Measurements from ENCODE around the gene SPSB1. TPM values are rescaled to one million over a fixed set of nuclear protein-coding genes. Genes with fewer than 3 reads are reported as not detected.

The SPSB1 gene
- total RNA-seq, 8 experiments from 2014 or later: 1.3 to 30.4 (median 3.9) TPM

- H3K4me3 ChIP-seq: no peak overlapping the region
- no peak overlapping the region for H3K27ac ChIP-seq
- no peak for ATAC-seq (replicated peaks in 6 of 8)
- 70 to 96% (median 83%) methylated on average over 1 to 24 of the region's 33 CpGs; no CpG with 5 or more reads in 3 of the 10 experiments for WGBS, 10 experiments
- in situ Hi-C loops (cut with MboI; ENCODE audit: low pct_unique_long_range_greater_than_20kb in 2 of 9, low sequenced_read_pairs in 9 of 9, unreplicated experiment in 9 of 9): loop anchor here in 7 of 9 experiments (10.0 to 25.0 kb wide), 2 partner anchors 225 to 232 kb away; no protein-coding TSS in a partner anchor
- H3K4me1 ChIP-seq (replicated peaks in 1 of 2): peaks cover 11 to 14% of the 10 kb centered on the region in 2 donors
Measured at GRCh38 chr1:9262096-9262986, 30.4 kb upstream of the SPSB1 start.

GRCh38 chr1:9263276-9263855 lies 29.3 kb upstream of the SPSB1 start:
- no peak overlapping the region for H3K27ac ChIP-seq
- WGBS, 10 experiments: 80 to 95% (median 86%) methylated on average over 2 to 11 of the region's 26 CpGs; no CpG with 5 or more reads in 3 of the 10 experiments
- H3K4me1 ChIP-seq (replicated peaks in 1 of 2): peaks cover 11 to 14% of the 10 kb centered on the region in 2 donors
- no peak overlapping the region for H3K4me3 ChIP-seq
- in situ Hi-C loops (cut with MboI; ENCODE audit: low pct_unique_long_range_greater_than_20kb in 2 of 9, low sequenced_read_pairs in 9 of 9, unreplicated experiment in 9 of 9): loop anchor here in 7 of 9 experiments (10.0 to 25.0 kb wide), 2 partner anchors 224 to 231 kb away; no protein-coding TSS in a partner anchor
- no peak for ATAC-seq (replicated peaks in 6 of 8)

DNA sequence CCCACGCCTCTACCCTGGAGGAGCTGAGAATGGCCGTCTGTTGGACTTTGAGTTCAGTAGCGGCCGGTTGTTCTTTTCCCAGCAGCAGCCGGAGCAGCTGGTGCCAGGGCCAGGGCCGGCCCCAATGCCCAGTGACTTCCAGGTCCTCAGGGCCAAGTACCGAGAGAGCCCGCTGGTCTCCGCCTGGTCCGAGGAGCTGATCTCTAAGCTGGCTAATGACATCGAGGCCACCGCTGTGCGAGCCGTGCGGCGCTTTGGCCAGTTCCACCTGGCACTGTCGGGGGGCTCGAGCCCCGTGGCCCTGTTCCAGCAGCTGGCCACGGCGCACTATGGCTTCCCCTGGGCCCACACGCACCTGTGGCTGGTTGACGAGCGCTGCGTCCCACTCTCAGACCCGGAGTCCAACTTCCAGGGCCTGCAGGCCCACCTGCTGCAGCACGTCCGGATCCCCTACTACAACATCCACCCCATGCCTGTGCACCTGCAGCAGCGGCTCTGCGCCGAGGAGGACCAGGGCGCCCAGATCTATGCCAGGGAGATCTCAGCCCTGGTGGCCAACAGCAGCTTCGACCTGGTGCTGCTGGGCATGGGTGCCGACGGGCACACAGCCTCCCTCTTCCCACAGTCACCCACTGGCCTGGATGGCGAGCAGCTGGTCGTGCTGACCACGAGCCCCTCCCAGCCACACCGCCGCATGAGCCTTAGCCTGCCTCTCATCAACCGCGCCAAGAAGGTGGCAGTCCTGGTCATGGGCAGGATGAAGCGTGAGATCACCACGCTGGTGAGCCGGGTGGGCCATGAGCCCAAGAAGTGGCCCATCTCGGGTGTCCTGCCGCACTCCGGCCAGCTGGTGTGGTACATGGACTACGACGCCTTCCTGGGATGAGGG lies 28.5 kb upstream of the SPSB1 start:
- in situ Hi-C loops (cut with MboI; ENCODE audit: low pct_unique_long_range_greater_than_20kb in 2 of 9, low sequenced_read_pairs in 9 of 9, unreplicated experiment in 9 of 9): loop anchor here in 7 of 9 experiments (10.0 to 25.0 kb wide), 2 partner anchors 223 to 231 kb away; no protein-coding TSS in a partner anchor
- Histone ChIP-seq H3K4me1 (replicated peaks in 1 of 2) (peaks cover 14 to 18% of the 10 kb centered on the region in 2 donors), H3K27ac (no peak overlapping the region), H3K4me3 (no peak overlapping the region)
- 91 to 100% (median 97%) methylated on average over 1 to 30 of the region's 50 CpGs; no CpG with 5 or more reads in 5 of the 10 experiments for WGBS, 10 experiments
- ATAC-seq (replicated peaks in 6 of 8): no peak

GRCh38 chr1:9265037-9265436 lies 27.7 kb upstream of the SPSB1 start:
- 73 to 100% (median 89%) methylated on average over 1 to 8 of the region's 10 CpGs; no CpG with 5 or more reads in 4 of the 10 experiments for WGBS, 10 experiments
- Histone ChIP-seq H3K4me3 (no peak overlapping the region), H3K4me1 (replicated peaks in 1 of 2) (peaks cover 22 to 27% of the 10 kb centered on the region in 2 donors), H3K27ac (no peak overlapping the region)
- in situ Hi-C loops (cut with MboI; ENCODE audit: low pct_unique_long_range_greater_than_20kb in 2 of 9, low sequenced_read_pairs in 9 of 9, unreplicated experiment in 9 of 9): loop anchor here in 7 of 9 experiments (10.0 to 25.0 kb wide), 2 partner anchors 222 to 230 kb away; no protein-coding TSS in a partner anchor
- no peak for ATAC-seq (replicated peaks in 6 of 8)

DNA sequence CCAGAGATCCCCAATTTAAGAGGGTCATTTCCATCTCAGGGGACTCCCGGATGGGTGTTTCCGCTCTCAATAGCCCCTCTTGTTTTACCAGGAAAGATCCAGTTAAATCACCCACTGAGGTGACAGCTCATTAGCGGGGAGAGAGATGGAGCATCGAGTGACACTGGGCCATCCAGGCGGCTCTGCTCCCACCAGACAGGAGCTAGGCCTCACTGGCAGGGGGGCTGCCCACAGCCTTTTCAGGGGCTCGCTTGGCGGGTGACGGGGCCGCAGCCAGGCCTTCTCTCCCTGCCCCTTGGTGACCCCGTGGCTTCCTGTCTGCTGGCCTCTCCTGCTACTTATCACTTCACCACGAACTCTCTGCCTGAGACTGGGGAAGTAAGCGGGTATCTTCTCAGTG lies 26.7 kb upstream of the SPSB1 start:
- in situ Hi-C loops (cut with MboI; ENCODE audit: low pct_unique_long_range_greater_than_20kb in 2 of 9, low sequenced_read_pairs in 9 of 9, unreplicated experiment in 9 of 9): loop anchor here in 7 of 9 experiments (10.0 to 25.0 kb wide), 2 partner anchors 221 to 229 kb away; no protein-coding TSS in a partner anchor
- H3K4me3 ChIP-seq: no peak overlapping the region
- WGBS, 10 experiments: 42 to 100% (median 63%) methylated on average over 1 to 10 of the region's 12 CpGs; no CpG with 5 or more reads in 3 of the 10 experiments
- peak in 3 of 8 experiments; percentile 3 to 18 (median 7) for ATAC-seq (replicated peaks in 6 of 8)
- H3K4me1 ChIP-seq (replicated peaks in 1 of 2): peaks cover 31 to 36% of the 10 kb centered on the region in 2 donors
- no peak overlapping the region for H3K27ac ChIP-seq

GRCh38 chr1:9267352-9267686 lies 25.4 kb upstream of the SPSB1 start:
- ATAC-seq (replicated peaks in 6 of 8): peak in 2 of 8 experiments; percentile 5 to 10
- H3K4me3 ChIP-seq: no peak overlapping the region
- no peak overlapping the region for H3K27ac ChIP-seq
- in situ Hi-C loops (cut with MboI; ENCODE audit: low pct_unique_long_range_greater_than_20kb in 2 of 9, low sequenced_read_pairs in 9 of 9, unreplicated experiment in 9 of 9): loop anchor here in 7 of 9 experiments (10.0 to 25.0 kb wide), 2 partner anchors 220 to 227 kb away; no protein-coding TSS in a partner anchor
- H3K4me1 ChIP-seq (replicated peaks in 1 of 2): peaks cover 36 to 45% of the 10 kb centered on the region in 2 donors
- 47 to 85% (median 52%) methylated on average over 3 to 5 of the region's 7 CpGs; no CpG with 5 or more reads in 7 of the 10 experiments for WGBS, 10 experiments

- 17 to 100% (median 82%) methylated on average over 1 to 6 of the region's 7 CpGs; no CpG with 5 or more reads in 1 of the 10 experiments for whole genome bisulfite sequencing, 10 experiments
- in situ Hi-C loops (cut with MboI; ENCODE audit: low pct_unique_long_range_greater_than_20kb in 2 of 9, low sequenced_read_pairs in 9 of 9, unreplicated experiment in 9 of 9): loop anchor here in 7 of 9 experiments (10.0 to 25.0 kb wide), 2 partner anchors 219 to 227 kb away; no protein-coding TSS in a partner anchor
- Histone ChIP-seq H3K27ac (no peak overlapping the region), H3K4me3 (no peak overlapping the region), H3K4me1 (replicated peaks in 1 of 2) (peaks cover 36 to 45% of the 10 kb centered on the region in 2 donors)
- ATAC-seq (replicated peaks in 6 of 8): no peak
Measured at GRCh38 chr1:9267827-9268581, 24.7 kb upstream of the SPSB1 start.

DNA sequence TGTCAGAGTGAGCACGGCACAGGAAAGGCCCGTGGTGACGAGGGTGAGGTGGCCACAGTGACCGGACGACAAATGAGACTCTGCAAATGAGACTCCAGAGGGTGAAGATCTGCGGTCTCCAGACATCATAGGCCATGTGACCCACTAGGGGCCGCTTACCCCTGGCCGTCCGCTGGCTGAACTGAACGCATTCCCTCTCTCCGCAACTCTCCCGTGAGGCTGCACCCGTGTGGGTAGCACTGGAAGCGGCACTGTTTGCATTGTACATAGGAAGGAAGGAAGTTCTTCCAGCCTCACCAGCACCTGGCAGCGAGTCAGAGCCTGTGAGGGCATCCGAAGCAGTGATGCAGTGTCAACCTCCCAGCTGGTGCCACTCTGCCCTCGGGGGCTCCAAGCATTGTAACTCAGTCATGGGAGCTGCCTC lies 23.6 kb upstream of the SPSB1 start:
- peak in 5 of 8 experiments; percentile 11 to 34 (median 30) for ATAC-seq (replicated peaks in 6 of 8)
- 60 to 84% (median 74%) methylated on average over 2 to 13 of the region's 17 CpGs; no CpG with 5 or more reads in 2 of the 10 experiments for WGBS, 10 experiments
- Histone ChIP-seq H3K4me3 (no peak overlapping the region), H3K4me1 (replicated peaks in 1 of 2) (peaks cover 36 to 45% of the 10 kb centered on the region in 2 donors), H3K27ac (no peak overlapping the region)
- in situ Hi-C loops (cut with MboI; ENCODE audit: low pct_unique_long_range_greater_than_20kb in 2 of 9, low sequenced_read_pairs in 9 of 9, unreplicated experiment in 9 of 9): loop anchor here in 7 of 9 experiments (10.0 to 25.0 kb wide), 2 partner anchors 218 to 226 kb away; no protein-coding TSS in a partner anchor

DNA sequence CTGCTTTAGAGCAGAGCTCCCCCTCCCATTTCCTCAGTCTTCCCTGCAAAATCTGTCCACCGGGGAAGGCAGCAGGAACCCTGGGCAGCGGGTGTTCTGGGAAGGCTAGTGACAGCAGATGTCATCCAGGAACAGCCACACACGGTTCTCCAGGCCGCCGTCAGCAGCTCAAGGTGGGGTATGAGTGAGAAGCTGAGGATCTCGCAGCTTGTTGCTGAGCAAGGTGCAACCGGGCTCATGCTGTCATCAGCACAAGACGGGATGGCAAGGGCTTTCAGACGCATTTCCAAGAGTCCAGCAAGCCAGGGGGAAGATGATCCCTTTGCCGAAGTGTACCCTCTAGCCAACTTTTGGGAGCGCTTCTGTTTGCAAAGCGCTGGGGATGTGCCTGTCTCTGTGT lies 23.0 kb upstream of the SPSB1 start:
- peak in 4 of 8 experiments; percentile 6 to 12 (median 8) for ATAC-seq (replicated peaks in 6 of 8)
- 69 to 100% (median 79%) methylated on average over 2 to 11 of the region's 12 CpGs; no CpG with 5 or more reads in 4 of the 10 experiments for WGBS, 10 experiments
- in situ Hi-C loops (cut with MboI; ENCODE audit: low pct_unique_long_range_greater_than_20kb in 2 of 9, low sequenced_read_pairs in 9 of 9, unreplicated experiment in 9 of 9): loop anchor here in 7 of 9 experiments (10.0 to 25.0 kb wide), 2 partner anchors 218 to 225 kb away; no protein-coding TSS in a partner anchor
- no peak overlapping the region for H3K4me3 ChIP-seq
- H3K4me1 ChIP-seq (replicated peaks in 1 of 2): peaks cover 36 to 45% of the 10 kb centered on the region in 2 donors
- no peak overlapping the region for H3K27ac ChIP-seq

GRCh38 chr1:9270290-9270883 lies 22.3 kb upstream of the SPSB1 start:
- peaks cover 36 to 46% of the 10 kb centered on the region in 2 donors for H3K4me1 ChIP-seq (replicated peaks in 1 of 2)
- H3K4me3 ChIP-seq: no peak overlapping the region
- peak in 6 of 8 experiments; percentile 8 to 54 (median 46) for ATAC-seq (replicated peaks in 6 of 8)
- 5 to 80% (median 74%) methylated on average over 1 to 14 of the region's 15 CpGs; no CpG with 5 or more reads in 4 of the 10 experiments for WGBS, 10 experiments
- no peak overlapping the region for H3K27ac ChIP-seq
- in situ Hi-C loops (cut with MboI; ENCODE audit: low pct_unique_long_range_greater_than_20kb in 2 of 9, low sequenced_read_pairs in 9 of 9, unreplicated experiment in 9 of 9): loop anchor here in 5 of 9 experiments (25.0 kb wide), 1 partner anchor 217 kb away; no protein-coding TSS in a partner anchor

DNA sequence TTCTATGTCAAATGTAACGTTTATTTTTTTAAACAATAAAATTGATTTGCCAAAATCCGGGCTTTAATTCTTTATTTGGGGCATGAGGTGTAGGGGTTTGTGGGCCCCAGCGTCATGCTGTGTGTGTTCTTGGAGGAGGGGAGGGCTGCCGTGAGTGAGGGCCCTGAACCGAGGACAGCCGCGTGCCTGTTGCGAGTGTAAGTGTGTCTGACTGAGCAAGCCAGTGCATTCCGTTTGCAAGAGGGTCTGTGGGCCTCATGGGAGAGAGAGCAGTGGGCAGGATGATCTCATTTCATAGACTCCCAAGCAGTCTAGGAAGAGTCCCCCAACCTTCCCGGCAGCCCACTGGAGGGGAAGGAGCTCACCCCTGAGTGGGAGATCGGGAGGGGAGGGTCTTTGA lies 21.4 kb upstream of the SPSB1 start:
- 35 to 89% (median 57%) methylated on average over 1 to 11 of the region's 11 CpGs; no CpG with 5 or more reads in 3 of the 10 experiments for WGBS, 10 experiments
- in situ Hi-C loops (cut with MboI; ENCODE audit: low pct_unique_long_range_greater_than_20kb in 2 of 9, low sequenced_read_pairs in 9 of 9, unreplicated experiment in 9 of 9): loop anchor here in 5 of 9 experiments (25.0 kb wide), 1 partner anchor 216 kb away; no protein-coding TSS in a partner anchor
- H3K4me3 ChIP-seq: no peak overlapping the region
- ATAC-seq (replicated peaks in 6 of 8): peak in 5 of 8 experiments; percentile 57 to 80 (median 68)
- no peak overlapping the region for H3K27ac ChIP-seq
- peaks cover 27 to 45% of the 10 kb centered on the region in 2 donors for H3K4me1 ChIP-seq (replicated peaks in 1 of 2)

Data from motor neuron (in vitro differentiated cells).